CD4-positive, alpha-beta T cell treated with Interleukin-21 for 1 hour (primary cell): ENCODE data around the gene SEPTIN7.
"Not testable (repeated sequence)": the region's sequence is repeated elsewhere in the genome, so short reads cannot be mapped to it uniquely, and the experiment has no call there.

Experiments
- DNase-seq: peaks from one replicate; pipeline ENCODE4 v3.0.0-alpha.2; 2020

Gene SEPTIN7

DNA sequence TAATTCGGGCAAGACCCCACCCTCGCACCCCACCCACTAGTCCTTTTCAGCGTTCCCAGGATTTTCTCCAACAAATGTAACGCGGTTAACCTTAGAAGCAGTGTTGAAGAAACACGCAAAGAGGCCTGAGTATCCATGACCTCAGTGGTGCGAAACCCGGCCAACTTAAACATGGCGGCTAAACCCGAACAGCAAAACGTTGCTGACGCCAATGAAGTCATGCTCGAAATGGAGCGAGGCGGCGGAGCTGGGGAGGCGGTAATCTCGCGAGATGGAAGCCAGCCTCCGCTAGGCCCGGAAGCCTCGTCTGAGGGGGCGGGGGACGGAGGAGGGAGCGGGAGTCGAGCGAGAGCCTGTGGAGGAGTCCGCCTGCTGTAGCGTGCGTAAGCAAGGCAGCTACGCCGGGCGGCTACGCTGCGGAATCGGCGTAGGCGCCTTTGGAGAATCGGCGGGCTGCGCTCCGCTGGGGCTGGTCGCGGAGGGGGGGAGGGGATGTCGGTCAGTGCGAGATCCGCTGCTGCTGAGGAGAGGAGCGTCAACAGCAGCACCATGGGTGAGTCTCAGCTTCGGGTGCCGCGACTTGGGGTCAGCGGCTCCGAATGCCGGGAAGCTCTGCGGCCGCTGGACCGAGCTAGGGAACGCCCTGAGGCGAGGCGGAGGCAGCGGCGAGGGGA is at the start of gene SEPTIN7:
SEPTIN7 (plus strand) TSS at position 340 of the 674 bp plus-strand sequence; CDS start at position 493, 153 bp downstream.
- DNase-seq, result peak; percentile 99

DNA sequence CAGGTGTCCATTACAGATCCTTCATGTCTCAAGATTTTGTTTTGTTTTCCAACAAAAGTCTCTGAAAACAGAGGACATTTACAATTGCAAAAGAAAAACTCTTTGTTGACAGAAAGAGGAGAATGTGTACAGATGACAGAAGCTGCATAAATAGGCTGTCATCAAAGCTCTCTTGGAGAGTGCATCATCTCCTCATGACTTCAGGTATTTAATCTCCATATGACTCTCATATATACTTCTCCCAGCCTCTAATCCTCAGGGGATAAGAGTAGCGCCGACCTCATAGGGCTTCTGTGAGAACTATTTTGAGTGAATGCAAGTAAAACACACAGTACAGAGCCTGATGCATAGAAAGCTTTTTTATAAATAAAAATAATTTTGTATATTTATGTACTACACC is 48.1 kb upstream of the SEPTIN7 start:
- no peak for DNase-seq

DNA sequence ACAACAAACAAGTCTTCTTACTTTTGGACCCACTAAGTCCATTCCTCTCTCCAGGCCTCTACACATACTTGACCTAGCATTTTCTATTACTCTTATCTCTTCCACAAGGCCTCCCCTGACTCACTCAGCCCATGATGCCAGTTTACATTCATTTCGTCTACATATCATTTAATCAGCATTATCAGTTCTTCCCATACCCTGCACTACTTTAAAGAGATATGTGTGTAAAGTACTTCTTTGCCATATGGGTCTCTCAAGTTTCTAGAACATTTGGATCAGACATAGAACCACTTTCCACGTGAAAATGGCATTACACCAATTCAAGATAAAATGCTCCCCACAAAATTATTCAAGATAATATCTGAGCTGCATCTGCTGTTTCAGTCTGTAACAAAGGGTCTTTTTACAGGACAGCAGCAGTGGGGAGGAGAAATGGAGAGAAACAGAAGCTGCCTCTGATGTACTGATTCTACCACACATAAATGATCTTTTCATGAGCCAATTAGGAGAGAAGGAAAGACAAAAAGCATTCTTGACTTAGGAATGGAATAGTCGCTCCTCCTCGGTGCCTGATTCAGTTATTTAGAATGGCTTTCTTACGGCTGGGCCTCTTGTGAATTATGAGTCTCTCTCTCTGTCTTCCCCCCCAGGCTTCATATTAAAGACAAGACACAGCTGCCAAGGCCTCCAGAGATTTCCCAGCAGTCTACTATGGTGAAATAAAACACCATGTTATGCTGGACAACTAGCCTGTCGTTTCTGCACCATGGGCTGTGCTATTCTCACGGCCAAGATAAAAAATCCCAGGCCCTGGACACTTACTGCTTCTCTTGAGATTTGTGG is 46.9 kb upstream of the SEPTIN7 start:
- no peak for DNase-seq

DNA sequence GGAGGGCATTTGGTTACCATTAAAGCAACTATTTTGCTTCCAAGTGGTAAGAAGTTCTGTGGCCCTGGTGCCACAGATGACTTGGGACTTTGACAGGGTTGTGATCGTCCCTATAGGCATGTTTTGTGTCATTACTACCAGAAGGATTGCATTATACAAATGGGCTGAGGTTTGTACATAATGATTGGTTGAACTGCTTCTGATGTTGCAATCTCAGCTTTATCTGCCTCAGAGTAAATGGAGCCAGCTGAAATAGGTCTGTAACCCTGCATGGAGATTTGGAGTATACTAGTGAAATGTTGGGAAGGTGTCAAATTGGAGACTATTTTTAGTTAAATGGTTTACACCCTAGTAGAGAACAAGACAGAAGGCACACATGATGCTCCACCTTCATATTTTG is 46.1 kb upstream of the SEPTIN7 start:
- DNase-seq, result no peak

DNA sequence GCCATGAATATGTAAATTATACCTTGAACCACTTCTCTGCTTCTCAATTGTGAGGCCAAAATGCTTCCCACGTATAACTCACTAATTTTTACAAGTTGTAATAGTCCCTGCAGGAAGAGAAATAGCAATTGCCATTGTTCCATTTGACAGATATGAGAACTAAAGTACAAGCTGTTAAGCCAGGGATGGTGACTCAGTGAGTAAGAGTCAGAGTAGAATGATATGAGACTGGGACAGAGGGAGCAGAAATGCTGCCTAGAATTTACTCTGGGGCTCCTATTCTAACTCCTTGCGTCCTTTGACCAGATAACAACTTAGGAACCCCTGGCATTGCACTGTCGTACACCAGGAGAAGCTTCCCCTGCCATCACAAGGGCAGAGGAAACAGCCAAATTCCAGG is 45.1 kb upstream of the SEPTIN7 start:
- DNase-seq, result no peak

DNA sequence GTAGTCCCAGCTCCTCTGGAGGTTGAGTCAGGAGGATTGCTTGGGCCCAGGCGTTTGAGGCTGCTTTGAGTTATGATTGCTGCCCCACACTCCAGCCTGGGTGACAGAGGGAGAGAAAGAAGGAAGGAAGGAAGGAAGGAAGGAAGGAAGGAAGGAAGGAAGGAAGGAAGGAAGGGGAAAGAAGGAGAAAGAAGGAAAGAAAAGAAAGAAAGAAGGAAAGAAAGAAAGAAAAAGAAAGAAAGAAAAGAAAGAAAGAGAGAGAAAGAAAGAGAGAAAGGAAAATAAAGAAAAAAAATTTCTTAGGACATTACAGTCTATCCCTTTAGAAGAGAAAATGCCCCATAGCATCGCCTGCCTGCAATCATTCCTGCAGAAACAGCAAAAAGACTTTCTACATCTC is 44.4 kb upstream of the SEPTIN7 start:
- not testable (repeated sequence) for DNase-seq

DNA sequence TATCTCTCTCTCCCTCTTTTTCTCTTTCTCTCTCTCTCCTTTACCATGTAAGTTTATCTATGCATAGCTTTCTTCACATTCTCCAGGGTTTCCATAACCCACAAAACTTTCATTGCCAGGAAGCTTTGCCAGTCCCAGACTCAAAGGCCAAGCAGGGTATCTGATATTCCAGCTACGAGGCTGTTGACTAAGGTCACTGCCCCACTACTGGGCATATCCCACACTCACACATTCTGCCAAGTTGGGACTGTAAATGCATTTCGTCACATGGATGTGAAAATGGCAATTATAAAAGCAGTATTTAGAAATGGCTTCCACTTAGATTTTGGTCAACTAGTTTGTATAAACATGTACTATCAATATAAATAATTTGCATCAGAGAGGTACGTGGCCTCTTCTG is 43.3 kb upstream of the SEPTIN7 start:
- no peak for DNase-seq

DNA sequence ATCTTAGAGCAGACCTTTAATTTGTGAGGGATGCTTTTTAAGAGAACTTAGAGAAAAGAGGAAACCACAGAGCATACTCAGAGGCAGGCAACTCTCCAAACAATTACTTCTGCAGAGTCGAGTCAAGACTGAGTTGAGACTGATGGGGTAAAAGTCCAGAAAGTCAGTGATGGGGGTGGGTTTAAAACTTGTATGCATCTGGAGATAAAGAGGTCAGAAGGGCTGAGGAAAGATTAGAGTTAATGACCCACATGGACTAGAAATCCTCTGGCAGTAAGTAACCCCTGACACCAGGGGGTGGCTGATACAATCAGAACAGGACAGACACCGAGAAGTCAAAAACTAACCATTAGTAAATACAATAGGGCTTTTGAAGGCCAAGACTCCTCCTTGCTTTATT is 42.4 kb upstream of the SEPTIN7 start:
- peak; percentile 19 for DNase-seq

DNA sequence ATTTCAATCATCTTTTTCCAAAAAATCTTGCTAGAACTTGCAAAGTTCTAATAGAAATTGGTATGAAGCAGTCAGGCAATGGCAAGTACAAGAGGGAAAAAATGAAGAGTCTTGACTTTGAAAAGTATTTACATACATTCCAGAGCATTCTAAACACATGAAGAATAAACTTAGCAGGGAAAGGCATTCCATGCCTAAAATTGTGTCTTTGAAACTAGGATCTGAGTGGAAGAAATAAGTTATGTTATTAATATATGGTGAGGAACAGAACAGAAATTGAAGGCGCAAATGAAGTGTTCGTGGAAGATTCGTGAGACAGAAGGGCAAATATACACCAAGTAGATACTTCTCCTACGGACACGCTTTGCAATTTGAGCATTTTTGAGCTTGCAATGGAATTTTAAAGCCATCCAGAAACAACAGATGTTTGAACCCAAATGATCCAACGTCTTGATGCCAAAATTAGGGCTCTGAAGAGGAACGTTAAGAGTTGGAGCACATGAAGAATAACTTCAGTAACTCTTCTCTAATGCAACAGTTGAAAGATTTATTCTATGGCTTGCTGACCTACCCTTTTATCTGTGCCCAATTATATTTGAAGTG is 40.6 kb upstream of the SEPTIN7 start:
- no peak for DNase-seq

DNA sequence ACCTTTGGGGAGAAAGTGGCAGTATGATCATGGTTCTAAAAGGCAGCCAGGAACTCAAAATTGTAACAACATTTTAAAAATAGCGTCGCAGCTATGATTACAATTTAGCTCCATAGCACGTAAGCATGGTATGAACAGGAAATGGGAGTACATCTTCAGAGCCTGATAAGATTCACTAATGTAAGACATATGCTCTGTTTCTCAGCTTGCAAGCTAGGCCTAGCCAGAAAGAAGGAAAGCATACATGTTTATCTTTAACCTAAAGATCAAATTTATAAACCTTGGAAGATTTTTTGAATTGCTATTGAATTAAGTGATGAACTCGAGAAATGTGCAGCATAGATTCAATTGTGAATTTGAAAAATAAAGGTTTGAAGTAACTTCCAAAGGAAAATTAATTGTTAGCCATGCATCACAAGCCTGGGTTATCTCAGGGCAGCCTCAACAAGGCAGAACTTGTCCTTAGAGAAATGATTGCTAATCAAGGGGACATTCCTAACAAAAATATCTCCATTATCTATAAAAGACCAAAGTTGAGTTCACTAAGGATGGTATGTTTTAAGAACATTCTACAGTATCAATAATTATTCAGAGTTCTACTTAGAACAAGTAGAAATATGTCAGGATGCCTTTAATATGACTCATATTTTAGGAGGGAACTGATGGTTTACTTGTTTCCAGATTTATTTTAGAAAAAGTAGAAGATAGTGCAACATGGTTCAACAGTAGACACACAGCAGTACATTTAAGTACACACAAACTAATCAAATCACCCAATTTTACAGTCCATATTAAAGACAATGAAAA is 38.8 kb upstream of the SEPTIN7 start:
- no peak for DNase-seq

DNA sequence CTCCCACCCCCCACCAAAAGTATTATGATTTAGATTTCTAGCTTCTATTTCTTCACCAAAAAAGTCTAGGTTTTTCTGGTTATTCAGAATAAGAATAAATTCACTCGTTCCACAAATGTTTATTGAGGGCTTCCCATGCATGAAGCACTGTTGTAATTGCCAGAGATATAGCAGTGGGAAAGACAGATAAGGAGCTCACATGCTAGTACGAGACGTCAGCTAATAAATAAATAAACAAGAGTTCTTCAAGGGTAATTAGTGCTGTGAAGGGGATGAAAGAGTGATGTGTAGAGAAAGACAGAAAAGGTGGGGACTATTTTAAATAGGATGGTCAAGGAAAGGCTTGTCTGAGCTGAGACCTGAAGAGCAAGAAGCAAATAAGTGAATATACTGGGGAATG is 38.1 kb upstream of the SEPTIN7 start:
- DNase-seq, result no peak

DNA sequence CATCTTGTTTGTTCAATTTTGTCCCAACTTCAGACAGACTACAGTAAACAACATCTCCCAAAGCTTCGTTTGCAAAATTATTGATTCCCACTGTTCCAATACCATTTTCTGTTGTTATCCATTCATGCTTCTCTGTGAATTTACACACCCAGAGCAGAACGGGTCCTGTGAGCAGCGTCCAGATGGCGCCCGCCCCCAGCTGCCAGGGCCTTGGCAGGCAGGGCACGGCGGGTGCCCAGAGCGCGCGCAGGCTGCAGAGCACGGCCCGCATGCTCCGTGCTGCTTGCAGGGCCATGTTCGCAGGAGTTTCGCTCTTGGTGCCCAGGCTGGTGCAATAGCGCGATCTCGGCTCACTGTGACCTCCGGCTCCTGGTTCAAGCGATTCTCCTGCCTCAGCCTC is 32.5 kb upstream of the SEPTIN7 start:
- DNase-seq, result no peak

DNA sequence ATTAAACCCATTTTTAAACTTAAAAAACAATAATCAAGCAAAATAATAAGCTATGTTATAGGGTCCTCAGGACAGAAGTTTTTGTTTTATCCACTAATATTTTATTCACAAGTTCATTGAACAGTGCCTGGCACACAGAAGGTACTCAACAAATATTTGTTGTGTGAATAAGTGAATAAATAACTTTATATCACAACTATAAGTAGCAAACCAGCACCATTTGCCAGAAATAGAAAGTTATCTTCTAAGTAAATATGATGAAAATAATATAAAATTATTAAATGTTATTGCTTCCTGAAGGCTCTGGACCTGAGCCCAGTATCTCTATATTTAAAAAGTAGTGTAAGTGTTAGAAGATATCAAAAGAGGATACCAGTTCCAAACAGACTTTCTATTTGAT is 29.1 kb upstream of the SEPTIN7 start:
- DNase-seq, result no peak

DNA sequence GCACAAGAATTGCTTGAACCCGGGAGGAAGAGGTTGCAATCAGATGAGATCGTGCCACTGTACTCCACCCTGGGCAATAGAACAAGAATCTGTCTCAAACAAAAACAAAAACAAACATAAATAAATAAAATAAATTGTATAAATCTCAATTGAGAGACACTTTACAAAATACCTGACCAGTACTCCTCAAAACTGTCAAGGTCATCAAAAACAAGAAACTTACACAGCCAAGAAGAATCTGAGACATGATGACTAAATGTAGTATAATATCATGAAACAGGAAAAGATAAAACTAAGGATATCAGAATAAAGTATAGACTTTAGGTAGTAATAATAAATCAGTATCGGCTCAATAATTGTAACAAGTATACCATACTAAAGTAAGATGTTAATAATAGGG is 26.9 kb upstream of the SEPTIN7 start:
- no peak for DNase-seq

DNA sequence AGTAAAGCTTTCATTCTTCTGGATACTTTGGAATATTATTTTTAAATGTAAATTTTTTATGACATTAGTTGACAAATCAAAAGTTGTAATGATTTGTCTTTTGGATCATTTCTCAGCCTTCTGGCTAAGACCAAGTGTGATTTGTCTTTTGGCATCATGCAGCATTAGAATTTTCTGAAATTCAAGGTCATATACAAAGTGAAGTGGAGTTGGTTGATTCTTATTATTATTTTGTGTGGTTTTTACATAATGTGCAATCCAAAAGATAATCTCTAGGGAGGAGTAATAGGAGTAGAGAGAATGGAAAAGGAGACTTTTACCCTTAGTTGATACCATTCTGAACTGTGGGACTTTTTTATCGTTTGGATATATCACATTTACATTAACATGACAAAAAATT is 24.2 kb upstream of the SEPTIN7 start:
- DNase-seq, result no peak

DNA sequence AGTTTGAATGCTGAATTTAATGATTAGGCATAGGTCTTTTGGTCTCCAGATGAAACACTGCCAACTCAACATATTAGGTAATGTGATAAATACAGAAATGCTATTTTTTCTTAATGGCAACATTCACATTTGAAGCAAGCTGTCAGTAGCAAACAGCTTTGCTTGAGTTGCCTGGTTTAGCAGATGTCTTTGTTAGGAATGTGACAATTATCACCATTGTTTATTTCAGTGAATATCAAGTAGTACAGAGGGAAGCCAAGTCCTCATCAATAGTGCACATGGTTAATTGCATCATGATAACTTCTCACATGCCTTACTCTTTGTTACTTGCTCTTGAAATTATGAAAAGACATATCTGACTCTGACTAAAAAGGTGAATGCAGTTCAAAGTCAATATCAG is 23.7 kb upstream of the SEPTIN7 start:
- DNase-seq, result no peak

DNA sequence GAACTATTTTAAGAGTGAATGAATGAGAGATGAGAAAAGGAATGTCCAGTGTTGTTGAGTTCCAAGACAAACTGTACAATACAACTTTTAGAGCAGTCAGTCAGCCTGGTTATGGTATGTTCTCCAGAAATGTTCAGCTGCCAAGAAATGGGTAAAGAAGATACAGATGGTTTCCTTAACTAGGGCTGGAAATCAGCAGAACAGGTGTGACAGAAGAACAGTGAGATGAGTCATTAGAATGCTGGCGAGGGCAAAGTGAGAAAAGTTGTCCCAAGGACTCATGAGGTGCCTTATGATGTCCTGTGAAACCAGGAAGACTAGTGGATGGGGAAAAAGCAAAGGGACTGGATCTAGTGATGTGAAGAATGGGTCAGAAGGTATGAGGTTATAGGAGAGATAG is 20.8 kb upstream of the SEPTIN7 start:
- DNase-seq, result no peak

DNA sequence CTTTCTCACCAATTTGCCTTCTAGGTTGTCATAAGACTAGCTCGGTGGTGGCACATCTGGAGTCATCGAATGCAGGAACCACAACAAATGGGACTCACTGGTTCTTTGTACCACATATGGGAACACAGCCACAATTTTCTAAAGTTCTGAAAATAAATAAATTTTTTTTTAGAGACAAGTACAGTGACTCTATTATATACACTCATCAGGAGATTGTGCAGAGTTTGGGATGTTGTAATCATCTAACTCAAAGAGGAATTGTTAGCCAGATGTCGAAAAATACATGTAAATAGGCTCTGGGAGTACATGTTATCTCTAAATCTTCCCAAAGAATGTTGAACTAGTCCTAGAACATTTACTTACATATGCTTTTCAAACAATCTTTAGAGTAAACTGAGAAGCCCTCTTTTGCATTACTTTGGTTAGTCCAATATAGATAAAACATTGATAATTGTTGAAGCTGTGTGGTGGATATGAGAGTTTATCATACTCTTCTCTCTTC is 19.6 kb upstream of the SEPTIN7 start:
- DNase-seq, result no peak

DNA sequence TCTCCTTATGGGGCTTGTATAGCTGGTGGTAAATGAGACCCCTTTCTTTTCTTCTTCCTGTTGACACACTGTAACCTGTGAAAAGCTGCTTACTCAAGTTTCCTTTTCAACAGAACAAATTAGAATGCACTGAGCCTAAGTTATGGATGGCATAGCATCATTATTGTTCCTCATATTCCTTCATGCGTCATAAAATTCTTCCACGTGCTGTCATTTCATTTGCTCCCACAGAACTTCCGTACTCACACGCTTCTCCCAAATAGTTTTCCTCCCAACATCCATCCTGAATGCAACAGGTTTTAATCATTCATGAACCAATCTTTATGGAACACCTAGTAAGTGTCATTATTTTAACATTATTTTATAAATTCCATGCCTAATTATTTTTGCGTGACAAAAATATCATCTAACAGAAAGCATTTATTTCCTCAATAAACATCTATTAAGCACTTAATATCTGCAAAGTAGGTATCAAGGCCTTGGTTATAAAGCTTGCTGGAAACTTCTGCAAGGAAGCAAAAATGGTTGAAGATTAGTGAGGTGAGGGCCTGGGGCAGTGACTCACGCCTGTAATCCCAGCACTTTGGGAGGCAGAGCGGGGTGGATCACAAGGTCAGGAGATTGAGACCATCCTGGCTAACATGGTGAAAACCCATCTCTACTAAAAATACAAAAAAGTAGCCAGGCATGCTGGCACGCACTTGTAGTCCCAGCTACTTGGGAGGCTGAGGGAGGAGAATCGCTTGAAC is 18.9 kb upstream of the SEPTIN7 start:
- no peak for DNase-seq

DNA sequence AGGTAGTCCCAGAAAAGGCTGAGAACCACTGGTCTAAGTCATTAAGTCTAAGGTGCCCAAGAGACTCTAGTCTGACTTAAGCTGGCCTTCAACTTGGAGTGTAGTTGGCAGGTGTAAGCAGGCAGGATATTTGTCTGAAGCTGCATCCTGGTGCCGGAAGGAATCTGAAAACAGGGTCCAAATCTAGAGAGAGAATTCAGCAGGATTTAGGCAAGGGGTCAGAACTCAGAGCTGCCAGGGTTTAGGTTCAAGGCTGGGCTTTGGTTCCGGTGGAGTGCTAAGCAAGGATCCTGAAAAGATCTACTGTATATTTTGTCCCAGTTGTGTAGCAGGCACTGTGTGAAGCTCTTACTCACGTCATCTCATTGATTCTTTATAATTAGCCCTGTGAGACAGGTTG is 16.5 kb upstream of the SEPTIN7 start:
- no peak for DNase-seq

DNA sequence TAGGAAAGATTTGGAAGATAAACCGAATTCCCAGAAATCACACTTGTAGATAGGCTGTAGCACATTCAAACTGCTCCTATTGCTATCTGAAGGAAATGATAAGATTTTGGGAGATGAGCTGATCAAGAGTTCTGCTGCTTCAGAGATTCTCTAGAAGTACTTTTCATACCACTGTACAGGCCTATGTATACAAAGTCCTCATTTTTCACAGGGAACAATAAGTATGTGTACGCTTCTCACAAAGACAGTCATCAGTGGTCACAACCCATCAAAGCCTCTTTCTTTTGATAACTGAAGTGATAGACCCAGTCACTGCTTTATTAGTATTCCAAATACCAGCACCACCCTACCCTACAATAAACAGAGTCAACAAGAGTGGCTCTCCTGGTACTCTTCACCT is 15.6 kb upstream of the SEPTIN7 start:
- DNase-seq, result no peak

DNA sequence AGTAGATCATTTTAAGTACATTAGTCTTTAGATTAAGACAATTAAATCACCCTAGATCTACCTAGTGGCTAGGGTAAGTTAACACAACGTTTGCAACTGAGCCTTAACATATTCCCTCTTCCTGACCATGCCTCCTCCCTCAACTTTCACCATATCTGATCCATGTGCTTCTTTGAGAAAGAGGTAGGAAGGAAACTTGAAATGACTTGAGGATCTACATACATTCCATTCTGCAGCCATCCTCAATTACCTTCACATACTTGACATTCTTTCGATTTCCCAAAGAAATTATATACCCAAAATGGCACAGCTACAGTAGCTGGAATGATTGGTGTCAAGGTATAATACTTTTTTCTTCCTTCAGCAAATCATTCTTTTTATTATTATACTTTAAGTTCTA is 12.9 kb upstream of the SEPTIN7 start:
- DNase-seq, result no peak
